Endometrium (tissue), 2 donors: ENCODE results near the gene HLF.
A peak's percentile ranks its signal among the peaks of the same experiment; 100 is the strongest.

Experiments used
- FAIRE-seq: peaks from 2 replicates; lab custom pipeline; 2012; peaks lifted over from hg19 to GRCh38; lab: Jason Lieb, UNC
- donor health status: control.
- donor health status: control.

Gene HLF

GRCh38 chr17:55254375-55254774 is 10.4 kb upstream of the HLF start:
- FAIRE-seq: no peak

DNA sequence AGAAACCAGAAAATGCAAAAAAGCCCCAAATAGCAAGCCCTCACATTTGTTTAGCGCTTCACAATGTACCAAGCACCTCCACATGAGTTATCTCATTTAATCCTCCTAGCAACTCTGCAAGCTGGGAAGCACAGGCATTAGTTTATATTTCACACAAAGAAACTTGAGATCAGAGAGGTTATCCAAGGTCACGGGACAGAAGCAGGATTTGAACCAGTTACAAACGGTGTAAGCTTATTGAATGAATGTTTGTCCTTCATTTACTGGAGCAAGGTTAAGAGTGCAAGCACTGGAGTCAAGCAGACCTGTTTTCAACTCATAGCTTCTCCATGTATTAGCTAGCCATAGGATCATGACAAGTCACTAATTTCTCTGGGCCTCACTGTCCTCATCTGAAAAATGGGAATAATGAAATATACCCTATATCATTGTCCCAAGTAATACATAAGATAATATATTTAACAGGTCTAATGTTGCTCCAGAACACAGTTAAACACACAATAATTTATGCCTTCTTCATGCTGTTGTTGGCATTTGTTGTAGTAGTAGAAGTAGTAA is 6.1 kb upstream of the HLF start:
- no peak for FAIRE-seq

GRCh38 chr17:55259684-55260111 is 5.1 kb upstream of the HLF start:
- FAIRE-seq: no peak

- no peak for FAIRE-seq
These were observed 3.4 kb upstream of the HLF start for GRCh38 chr17:55261311-55261710.

DNA sequence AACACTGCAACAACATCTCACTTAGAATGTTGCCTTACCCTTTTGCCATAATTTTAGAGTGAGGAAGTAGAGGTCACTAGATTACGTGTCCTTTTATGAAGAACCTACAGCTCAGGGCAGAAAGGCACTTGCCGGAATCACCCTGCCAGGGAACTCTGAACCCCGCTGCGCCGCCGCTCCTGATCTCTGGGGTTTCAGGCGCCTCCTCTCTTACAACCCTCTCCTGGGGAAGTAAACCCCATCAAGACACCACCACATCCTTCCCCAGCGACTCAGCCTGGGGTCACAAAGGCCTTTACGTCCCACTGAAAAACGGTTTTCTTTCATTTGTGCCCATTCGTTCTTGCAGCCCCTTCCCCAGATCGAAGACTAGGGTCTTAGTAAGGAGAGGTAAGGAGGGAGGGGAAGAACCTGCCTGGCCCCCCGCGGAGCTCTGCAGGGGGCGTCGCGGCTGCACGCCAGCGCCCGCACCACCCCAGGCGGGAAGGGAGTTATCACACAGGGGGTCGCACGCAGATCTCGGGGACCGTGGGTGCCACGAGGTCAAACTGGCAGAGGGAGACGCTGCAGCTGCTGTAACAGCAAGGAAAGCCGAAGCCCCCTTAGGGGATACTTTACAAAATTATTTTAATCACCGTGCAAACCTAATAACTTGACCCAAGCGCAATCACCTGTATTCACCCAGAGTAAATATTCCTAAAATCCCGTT is 1.0 kb upstream of the HLF start:
- no peak for FAIRE-seq

DNA sequence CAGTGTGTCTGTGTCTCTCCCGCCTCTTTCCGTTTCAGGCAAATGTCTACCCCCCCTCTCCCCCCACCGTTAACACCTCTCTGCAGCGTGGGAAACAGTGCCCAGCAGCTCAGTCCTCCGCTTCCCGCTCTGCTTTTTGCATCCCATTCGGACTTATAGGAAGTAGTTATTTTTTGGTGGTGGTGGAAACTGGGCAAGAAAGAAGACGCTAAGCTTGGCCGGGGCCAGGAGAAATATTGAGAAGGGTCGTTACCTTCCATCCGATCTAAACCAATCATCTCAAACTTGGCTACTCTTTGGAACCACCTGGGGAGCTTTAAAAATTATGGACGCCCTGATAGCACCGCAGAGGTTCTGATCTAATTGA is 499 bp upstream of the HLF start:
- FAIRE-seq: no peak

GRCh38 chr17:55265311-55266021 is 706 bp downstream of the HLF start:
- FAIRE-seq: no peak

DNA sequence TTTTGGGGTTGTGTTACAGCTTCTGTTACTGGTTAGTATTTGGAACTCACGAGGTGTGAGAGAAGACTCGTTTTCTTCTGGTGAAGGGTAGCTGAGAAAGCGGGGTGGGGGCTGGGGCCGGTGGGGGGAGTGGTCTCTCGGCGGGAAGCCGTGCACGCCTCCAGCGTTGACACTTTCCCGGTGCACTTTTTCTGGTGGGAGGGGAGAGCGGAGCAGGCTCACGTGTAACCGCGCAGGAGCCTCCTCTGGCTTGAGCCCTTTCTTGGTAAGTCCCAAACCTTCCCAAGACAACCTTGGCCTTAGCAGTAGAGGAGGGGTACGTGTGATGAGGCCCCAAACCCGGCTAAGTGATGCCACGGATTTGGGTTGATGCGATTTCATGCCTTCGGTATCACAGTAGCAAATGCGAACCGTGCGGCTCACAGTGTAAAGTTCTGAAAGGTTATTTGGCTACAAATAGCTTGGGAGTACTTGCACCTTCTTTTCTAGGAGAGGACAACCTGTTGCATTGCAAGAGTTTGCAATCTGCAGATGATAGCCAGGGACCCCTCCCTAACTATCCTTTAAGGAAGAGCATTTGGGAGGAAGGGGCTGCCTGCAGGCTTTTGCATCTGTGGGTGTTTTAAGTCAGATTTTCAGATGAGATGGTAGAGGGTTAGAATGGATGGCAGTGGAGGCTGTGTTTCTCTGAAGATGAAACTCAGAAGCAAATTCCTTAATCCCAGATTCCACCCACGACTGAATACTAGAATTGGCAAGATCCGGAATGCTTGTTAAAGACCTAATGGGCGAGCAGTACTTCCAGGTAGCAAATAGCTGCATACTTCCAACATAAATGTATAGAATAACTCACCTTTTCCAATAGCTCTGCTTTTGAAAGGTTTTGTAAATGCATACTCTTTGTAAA is 1.5 kb downstream of the HLF start:
- FAIRE-seq: no peak

GRCh38 chr17:55266958-55267688 is 2.4 kb downstream of the HLF start:
- FAIRE-seq: peak; percentile 33

DNA sequence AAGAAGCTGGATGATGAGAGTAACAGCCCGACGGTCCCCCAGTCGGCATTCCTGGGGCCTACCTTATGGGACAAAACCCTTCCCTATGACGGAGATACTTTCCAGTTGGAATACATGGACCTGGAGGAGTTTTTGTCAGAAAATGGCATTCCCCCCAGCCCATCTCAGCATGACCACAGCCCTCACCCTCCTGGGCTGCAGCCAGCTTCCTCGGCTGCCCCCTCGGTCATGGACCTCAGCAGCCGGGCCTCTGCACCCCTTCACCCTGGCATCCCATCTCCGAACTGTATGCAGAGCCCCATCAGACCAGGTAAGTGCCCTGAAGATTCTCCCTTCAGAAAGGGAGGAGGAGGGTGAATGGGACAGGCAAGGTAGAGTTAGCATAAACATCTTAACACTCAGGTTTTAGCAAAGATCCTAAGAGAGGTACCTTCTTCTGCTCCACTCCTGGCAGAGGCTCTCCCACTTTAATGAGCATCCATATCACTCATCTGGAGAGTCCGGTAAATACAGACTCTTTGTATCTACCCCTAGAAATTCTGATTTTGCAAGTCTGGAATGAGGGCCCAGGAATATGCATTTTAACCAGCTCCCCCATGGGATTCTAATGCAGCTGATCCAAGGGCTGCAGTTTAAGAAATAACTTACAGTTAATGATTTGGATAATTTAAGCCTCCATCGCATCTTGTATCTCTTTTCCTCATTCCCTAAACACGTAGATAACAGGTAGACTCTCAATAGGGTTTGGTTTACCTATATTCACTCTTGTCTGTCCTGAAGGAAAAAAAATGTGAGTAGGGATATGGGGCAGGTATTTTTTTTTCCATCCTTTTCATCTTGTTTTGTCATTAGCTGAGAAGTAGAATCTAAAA is 3.3 kb downstream of the HLF start:
- no peak for FAIRE-seq

GRCh38 chr17:55268649-55269480 is 4.1 kb downstream of the HLF start:
- no peak for FAIRE-seq

DNA sequence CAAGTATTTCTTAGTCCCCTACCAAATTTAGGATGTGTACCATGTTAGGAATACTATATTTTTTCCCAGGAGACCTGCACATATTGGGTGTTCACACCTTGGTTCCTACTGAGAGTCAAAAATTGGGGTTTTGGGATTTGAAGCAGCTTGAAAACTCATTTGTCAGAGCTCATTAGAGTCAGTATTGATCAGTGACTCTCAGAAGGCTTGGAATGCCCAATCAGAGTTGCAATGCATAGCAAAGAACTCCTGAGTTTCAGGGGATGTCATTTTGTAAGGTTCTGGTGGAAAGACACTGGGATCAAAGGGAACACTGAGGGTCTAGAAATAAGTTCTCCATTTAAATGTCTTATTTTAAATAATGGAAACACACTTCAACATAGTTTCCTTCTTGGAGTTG is 5.1 kb downstream of the HLF start:
- FAIRE-seq: no peak

DNA sequence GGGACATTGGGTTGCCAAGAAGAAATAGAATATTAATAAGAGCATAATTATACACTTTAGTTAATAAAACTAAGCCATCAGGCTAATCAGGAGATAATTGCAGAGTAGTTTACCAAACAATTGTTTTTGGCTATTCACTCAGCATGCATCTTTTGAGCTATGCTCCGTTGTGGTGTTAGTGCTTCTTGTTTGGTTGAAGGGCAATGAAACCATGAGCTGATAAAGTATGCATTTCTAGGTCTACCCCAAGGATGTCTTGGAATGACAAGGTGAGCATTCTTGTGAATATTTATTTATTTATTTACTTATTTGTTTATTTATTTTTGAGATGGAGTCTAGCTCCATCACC is 6.4 kb downstream of the HLF start:
- FAIRE-seq: no peak

- no peak for FAIRE-seq
These were observed 7.4 kb downstream of the HLF start for GRCh38 chr17:55271958-55272710.

DNA sequence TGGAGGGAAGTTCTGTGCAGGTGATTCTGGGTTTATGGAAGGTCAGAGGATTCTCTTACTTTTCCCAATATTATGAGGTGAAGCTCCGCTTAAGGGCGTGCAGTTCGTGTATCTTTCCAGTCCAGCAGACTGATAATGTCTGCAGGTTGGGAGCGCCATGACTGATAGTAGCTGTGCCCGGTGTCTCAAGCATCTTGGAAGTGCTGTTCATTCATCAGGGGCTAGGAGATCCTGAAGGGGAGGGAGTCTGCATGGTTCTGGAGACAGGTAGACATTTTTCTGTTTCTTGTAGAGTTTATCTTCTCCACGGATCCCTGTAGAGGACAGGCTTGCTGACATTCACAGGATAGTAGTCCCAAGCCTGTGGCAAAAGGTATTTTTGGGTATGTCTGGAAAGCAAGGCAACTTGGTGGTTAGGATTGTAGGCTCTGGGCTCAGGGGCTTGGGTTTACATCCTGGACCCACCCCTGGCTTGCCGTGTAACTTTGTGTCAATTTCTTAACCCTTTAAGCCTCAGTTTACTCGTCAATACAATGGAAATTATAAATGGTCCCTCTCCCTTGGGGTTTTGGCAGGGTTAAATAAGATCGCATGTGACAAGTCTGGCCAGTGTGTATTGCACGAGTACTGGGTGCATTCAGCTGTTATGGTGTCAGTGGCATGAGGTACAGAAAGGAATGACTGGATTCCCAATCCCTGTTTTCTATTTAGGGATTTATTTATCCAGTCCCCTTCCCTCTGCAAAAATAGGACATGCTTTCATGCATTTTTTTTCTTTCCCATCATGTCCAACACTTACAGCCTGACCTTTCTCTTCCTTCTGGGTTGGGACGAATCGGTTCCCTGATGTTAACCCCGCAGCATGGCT is 8.2 kb downstream of the HLF start:
- FAIRE-seq: no peak

DNA sequence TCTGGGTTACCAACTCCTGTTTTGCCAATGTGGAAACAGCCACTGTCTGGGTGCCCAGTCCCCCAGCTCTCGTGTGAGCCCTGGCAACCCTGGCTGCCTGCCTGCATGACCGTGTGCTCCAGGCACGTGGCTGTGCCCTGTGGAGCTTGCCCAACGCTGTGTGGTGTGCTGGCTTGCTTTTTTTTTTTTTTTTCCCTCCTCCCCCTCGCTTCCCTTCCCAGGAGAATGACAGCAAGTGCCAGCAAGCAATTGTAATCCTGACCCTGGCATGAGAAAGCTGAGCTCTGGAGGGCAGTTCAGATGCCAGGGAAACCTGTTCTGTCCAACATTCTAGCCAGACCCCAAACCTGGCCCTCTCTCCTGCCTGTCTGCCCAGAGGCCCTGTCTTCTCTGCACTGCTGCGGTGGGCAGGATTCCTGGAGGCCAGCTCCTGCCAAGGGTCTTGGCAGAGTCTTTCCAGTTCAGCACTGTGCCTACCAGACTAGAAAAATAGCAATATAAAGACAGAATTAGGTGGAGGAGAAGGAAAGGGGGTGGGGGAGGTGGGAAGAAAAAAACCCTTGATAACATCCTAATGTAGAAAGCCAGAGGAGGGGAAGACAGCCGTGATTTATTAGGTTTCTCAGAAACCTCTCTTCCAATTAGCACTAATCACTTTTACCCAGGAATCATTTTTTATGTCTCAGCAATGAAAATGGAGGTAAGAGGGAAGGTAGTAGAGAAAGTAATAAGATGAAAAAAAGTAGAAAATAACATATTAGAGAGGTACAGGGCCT is 9.0 kb downstream of the HLF start:
- no peak for FAIRE-seq
